ENCODE measurements around the gene GRIK1.

GRIK1 gene

DNA sequence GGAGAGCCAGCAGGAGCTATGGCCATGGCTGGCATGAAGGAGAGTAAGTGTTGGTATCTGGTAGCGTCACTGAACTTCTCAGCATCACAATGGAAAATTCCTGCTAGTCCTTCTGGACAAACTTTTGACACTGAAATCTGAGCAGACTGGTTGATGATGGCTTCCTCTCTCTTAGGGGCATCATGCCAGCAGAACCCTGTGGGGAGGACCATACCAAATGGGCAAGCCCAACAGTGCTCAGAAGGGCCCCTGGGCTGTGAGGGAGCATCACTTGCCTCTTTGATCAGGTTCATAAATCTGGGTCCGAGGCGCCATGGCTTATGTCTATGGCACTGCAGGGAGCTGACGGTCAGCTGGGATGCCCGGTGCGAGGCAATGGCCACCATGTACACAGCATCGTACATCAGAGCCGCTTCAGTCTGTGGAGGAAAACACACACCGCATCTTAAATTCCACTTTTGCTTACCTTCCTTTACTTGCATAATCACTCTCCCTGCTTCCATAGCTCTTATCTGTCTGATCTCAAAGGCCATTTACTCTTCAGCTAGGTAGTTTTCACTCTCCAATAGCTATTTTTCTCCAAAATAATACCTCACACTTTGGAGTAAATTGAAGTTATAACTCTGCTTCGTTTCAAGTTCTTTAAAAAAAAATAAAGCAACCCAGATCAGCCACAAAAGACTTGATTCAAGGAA lies 297.1 kb downstream of the GRIK1 start:
- no peak for DNase-seq (ENCODE audit: low spot score)

DNA sequence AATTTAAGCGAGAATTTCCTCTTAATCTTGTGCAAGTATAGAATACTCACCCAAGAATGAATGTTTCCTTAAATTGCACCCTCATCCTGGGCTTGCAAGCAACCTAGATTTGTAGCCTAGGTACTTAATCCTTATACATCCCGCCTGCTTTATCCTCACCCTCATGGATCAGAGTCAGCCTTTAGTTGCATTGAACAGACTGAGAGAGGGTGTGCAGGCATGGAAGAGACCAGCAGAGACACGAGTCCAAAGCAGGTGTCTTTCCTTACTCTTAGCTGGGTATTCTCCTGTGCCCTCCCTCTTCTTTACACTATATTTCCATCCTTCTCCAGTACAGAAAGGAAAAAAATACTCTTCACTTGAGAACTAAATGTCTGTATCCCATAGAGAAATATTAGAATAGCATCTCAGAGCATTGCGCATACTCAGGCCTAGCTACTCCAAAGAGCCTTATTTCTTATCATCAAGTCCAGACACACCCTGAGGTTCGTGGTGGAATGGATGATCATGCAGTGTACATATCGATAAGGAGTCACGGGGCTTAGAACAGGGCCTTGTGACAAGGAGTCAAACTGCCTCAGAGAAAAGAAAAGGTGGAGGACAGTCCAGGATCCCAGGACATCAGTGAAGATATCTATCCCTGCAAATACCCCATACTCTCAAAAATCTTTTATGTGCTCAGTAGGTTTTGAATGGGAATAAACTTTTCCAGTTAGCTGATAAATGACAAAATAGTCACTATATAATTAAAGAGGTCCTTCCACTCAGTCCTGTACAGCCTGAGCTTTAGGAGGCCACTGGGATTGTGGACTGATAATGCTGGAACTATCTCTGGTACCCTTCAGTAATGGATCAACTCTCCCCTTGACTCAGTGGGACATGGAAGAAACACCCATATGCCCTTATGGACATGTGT lies 297.9 kb downstream of the GRIK1 start:
- no peak for DNase-seq (ENCODE audit: low spot score)

DNA sequence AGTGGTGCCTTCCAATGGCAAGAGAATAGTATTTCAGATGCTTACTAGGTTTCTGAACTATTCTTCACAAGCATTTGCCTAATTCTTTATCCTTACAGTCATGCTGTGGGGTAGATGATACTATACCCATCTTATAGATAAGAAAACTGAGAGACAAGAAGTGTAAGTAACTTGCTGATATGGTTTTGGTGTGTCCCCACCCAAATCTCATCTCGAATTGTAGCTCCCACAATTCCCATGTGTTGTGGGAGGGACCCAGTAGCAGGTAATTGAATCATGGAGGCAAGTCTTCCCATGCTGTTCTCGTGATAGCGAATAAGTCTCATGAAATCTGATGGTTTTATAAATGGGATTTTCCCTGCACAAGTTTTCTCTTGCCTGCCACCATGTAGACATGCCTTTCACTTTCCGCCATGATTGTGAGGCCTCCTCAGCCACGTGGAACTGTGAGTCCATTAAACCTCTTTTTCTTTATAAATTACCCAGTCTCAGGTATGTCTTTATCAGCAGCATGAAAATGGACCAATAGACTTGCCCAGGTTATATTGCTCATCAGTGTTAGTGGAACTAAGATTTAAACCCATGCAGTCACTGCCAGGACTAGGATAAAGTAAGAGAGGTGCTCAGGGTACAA lies 298.7 kb downstream of the GRIK1 start:
- no peak for DNase-seq (ENCODE audit: low spot score)

- DNase-seq (ENCODE audit: low spot score): no peak
Observed at GRCh38 chr21:29640080-29640508, 299.7 kb downstream of the GRIK1 start.

DNA sequence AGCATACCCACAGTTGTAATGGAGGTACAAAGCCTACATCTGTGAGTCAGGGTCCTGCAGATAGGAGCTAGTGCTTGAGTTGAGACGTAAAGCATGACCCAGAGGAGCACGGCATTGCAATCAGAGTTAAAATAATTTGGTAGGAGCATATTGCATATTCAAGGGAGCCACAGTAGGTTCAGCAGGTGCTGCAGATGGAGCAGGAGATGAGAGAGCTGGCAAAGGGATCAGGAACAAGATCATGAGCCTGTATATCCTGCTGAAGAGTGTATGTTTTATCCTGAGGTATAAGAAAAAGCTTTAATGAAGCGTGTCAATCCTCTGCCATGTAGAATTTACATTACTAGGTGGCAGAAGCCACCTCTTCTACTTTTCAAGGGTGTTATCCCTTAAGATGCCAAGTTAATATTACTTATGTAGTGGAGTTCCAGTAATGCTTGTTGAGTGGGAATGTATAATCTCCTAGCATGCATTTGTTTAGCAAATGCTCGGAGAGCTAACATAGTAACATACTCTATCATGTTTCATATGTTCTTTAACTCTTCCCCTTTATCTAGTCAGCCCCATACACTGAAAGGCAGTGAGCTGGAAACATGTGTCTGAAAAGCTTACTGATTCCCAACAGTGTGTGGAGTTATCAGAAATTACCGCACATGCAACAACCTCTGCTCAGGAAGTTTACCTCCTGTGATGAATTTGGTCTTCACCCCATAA lies 300.3 kb downstream of the GRIK1 start:
- no peak for DNase-seq (ENCODE audit: low spot score)

- no peak for DNase-seq (ENCODE audit: low spot score)
Observed at GRCh38 chr21:29638761-29639327, 301.0 kb downstream of the GRIK1 start.

- DNase-seq (ENCODE audit: low spot score): no peak
Observed at GRCh38 chr21:29638138-29638537, 301.7 kb downstream of the GRIK1 start.

GRCh38 chr21:29637553-29637952 lies 302.2 kb downstream of the GRIK1 start:
- no peak for DNase-seq (ENCODE audit: low spot score)

DNA sequence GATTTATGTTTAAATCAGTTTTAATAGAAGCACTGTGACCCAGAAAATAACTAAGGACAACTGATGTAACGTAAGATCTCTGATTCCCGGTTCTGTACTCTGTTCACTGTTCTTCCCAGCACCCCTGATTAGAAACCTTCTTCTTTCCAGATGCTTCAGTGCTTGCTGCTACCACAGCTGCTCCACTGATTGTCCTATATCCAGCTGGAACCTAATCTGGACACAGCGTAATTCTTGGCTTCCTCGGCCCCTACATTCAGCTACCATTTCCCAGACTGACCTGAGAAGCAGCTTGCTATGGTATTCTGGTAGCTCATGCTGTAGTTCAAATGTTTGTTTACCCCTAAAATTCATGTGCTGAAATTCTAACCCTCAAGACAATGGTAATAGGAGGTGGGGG lies 302.7 kb downstream of the GRIK1 start:
- DNase-seq (ENCODE audit: low spot score): no peak

DNA sequence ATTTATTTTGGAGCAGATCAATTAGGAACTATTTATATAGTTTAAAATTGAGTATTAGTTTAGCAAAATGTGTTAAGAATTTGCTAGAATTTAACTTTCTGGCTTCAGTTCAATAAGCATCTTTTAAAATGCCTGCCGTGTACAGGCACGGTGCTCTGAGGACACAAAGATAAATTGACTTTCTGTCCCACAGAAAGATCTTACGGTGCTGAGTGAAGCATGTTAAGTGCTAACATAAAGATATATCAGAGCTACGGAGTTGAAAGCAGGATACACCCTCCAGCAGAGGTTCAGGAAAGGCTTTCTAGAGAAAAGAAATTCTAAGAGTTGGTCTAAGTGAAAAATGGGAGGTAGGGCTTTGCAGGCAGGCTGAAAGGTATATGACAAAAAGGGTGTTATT lies 305.4 kb downstream of the GRIK1 start:
- no peak for DNase-seq (ENCODE audit: low spot score)

- no peak for DNase-seq (ENCODE audit: low spot score)
Observed at GRCh38 chr21:29633756-29634155, 306.0 kb downstream of the GRIK1 start.

DNA sequence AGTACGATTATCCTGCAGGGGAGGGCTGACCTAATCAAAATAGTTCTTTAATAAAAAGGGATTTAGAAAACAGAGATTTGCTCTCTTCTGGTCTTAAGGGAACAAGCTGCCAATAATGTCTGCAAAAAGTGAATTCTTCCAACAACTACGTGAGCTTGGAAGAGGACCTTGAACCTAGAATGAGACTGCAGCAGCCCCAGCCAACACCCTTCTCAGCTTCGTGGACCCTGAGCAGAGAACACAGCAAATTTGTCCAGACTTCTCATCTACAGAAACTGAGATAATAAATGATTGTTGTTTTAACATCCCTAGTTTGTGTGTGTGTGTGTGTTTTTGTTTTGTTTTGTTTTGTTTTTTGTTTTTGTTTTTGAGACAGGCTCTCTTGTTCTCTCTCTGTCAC lies 309.4 kb downstream of the GRIK1 start:
- DNase-seq (ENCODE audit: low spot score): no peak

DNA sequence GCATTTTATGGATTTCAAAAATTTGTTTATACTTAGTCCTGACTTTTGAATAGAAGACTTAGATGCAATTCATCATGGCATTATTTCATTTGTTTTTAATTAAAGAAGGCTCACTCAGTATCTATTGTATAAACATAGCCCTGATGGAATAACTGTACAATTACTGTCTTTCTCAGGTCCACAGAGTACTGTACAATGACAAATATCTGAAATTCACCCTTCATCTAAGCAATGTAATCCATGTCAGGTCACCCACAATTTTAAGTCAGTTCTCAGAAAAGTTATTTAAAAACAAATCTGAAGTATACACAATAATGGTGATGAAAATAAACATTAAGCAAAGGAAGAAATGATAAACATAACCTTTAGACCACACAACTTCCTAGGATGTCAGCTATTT lies 311.9 kb downstream of the GRIK1 start:
- DNase-seq (ENCODE audit: low spot score): no peak

DNA sequence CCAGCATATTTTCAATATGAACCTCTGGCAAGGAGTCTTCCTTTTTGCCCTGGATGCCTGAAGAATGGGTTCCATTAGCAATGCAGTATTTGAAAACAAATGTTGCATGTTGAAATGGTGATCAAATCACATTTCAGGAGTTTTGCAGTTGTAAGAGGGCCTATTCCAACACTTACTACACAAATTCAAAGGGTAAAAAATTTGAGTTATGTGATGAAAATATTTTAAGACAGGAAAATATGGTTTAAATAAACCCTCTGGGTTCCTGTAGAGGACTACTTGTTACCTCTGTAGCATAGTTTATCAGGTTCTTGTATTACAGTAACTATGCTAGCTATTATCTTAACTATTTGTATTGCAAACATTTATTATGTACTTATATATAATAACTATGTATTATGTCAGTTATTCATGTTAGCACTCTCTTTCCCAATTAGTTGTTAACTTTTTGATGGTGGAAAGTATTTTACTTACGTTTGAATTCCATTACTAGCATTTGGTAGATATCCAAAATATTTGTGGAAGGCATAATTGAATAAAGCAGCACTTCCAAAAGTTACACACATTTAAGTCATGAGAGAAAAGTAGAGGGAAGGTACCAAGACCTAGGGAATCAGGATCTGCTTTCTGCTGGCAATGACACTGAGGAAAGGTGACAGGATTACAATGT lies 312.9 kb downstream of the GRIK1 start:
- DNase-seq (ENCODE audit: low spot score): no peak

DNA sequence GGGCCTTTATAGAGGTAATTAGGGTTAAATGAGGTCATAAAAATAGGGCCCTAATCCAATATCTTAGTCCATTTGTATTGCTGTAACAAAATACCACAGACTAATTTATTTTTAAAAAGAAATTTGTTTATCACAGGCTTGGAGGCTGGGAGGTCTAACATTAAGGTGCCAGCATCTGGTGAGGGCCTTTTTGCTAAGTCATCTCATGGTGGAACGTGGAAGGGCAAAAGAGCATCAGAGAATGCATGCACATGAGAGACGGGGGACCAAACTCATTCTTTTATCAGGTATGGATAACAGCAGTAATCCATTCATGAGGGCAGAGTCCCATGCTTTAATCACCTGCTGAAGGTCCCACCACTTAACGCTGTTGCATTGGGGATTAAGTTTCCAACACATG lies 313.8 kb downstream of the GRIK1 start:
- no peak for DNase-seq (ENCODE audit: low spot score)

DNA sequence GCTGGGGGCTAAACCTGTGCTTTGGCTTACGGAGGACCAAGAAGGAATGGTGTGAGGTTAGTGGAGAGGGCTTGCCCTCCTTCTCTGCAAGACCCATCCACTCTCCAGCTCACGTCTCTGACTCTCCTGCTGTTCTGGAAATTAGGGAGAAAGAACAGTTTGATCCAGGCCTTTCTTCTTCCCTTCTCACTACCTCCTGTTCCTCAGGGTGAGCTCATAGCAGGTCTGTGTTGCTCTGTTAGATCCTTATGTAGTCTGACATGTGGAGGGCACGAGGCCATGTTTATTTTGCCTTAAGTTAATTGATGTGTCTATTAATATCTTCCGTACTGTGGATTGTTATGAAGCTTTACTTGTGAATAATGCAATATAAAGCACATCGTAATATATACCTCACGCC lies 315.0 kb downstream of the GRIK1 start:
- no peak for DNase-seq (ENCODE audit: low spot score)

DNA sequence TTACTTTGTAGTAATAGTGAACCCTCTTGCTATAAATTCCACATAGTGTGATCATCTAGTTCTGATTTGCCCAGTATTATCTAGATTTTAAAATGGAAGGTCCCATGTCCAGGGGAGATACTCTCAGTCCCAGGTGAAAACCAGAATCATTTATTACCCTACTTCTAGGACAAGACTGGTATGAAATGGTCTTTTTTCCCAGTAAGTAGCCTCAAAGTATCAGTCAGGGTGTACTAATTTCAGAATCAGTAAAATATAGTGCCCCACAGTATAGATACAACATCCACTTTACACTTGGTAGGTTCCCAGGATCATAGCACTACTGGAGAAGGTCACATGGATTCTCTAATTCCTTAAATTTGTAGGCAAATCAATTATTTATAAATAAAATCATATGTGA lies 318.3 kb downstream of the GRIK1 start:
- no peak for DNase-seq (ENCODE audit: low spot score)

DNA sequence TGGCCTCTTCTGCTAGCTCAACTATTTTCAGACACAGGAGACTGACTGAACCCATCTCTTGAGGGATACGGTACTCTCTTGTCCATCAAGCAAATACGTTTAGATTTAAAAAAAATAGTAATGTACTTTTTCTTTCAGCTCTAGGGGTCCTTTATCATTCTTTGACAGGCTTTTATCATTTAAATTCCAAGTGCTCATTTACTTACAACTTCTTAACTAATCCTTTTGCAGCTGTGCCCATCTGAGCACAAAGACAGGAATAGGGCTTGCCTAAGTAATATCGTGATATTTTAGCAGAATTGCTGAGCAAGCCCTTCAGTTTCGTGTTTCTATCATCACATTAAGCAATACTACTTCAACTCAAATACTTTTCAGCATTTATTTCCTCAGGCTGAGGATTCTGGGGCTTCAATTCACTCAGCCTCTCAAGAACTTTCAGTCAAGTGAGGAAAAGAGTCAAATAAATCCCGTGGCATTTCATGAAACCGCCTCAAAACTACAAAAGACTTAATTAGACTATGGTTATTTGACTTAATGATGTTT lies 323.5 kb downstream of the GRIK1 start:
- DNase-seq (ENCODE audit: low spot score): no peak

DNA sequence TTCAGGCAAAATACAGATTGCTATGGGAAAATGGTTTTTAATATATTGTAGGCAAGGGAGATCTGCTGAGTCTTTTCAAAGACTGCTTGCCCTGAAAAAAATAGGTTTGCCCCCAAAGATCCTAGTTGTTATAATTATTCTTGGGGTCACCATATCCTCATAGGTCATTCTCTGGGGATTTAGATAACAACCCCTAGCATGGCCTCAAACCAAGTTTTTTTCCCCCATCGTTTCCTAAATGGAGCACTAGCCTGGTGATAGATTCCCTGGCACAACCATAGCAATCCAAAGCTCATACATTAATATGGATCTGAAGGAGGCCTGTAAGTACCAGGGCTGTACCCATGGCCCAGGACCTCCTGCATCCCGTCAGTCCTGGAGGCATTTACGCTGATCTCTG lies 325.9 kb downstream of the GRIK1 start:
- no peak for DNase-seq (ENCODE audit: low spot score)

DNA sequence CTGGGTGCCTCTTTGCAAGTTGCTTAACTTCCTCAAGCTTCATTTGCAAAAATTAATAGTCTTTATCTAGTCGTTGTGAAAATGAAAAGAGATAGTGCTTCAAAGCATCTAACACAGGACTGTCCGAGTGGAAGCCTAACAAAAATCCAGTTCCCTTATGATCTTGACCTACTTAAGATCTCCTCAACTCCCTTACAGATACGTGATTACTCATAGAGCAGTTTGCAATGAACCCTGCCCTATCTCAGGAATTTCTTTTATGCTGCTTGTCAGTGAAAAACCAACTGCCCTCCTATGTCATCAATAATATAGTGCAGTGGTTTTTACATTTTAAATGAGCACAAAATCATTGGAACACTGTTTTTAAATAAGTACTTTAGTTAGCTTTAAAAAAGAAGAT lies 326.8 kb downstream of the GRIK1 start:
- DNase-seq (ENCODE audit: low spot score): no peak

GRCh38 chr21:29610779-29611360 lies 328.9 kb downstream of the GRIK1 start:
- DNase-seq (ENCODE audit: low spot score): no peak
